A549 (cell line): ENCODE measurements around the gene PNMA1. TPM values are rescaled to one million over a fixed set of nuclear protein-coding genes. Genes with fewer than 3 reads are reported as not detected.

ENCODE experiments used
- ATAC-seq, 2 experiments: fragments of 200-7000 bp in 1 of 2; fragments of >200 bp in 1 of 2; cut with Nextera tagmentation in 1 of 2; cut with Tn5 transposase in 1 of 2; 3 replicates each; pipeline versions ENCODE4 v1.8.0 to v1.9.1; 2018 to 2020; ENCODE audit warnings: mild to moderate bottlenecking in 1 of 2, moderate library complexity in 1 of 2
- CTCF ChIA-PET: fragments of 300-600 bp; sonication (Branson Sonifier 250); formaldehyde crosslinking; extraction: SDS; loops from one replicate; lab custom pipeline; 2021; ENCODE audit warnings: antibody characterized with exemption, inconsistent platforms; lab: Yijun Ruan, JAX
- POLR2A ChIA-PET: fragments of 350-600 bp; formaldehyde crosslinking; extraction: SDS; loops from one replicate; lab custom pipeline; 2021; ENCODE audit warnings: antibody characterized with exemption, inconsistent platforms; lab: Yijun Ruan, JAX
- DNase-seq, 2 experiments: peaks; one replicate each; pipeline versions ENCODE4 v3.0.0 to v3.0.0-alpha.2; 2011 to 2016; ENCODE audit warnings: low read depth in 1 of 2, low spot score in 1 of 2
- FAIRE-seq: peaks from 2 replicates; lab custom pipeline; 2011; peaks lifted over from hg19 to GRCh38; lab: Jason Lieb, UNC
- H3K27ac ChIP-seq, 2 experiments: fragments of >200 bp; sonication (Bioruptor Twin); formaldehyde crosslinking; 3 replicates each; pipeline ENCODE4 v1.5.1; 2016 to 2017
- H3K4me1 ChIP-seq: fragments of >200 bp; sonication (Bioruptor Twin); formaldehyde crosslinking; 3 replicates; pipeline ENCODE4 v1.6.1; 2016
- H3K4me2 ChIP-seq: fragments of >200 bp; sonication (Bioruptor Twin); formaldehyde crosslinking; 3 replicates; pipeline ENCODE4 v1.6.1; 2016
- H3K4me3 ChIP-seq: fragments of >200 bp; sonication (Bioruptor Twin); formaldehyde crosslinking; 3 replicates; pipeline ENCODE4 v1.5.1; 2016
- H3K9me3 ChIP-seq: fragments of >200 bp; sonication (Bioruptor Twin); formaldehyde crosslinking; 3 replicates; pipeline ENCODE4 v1.6.1; 2016
- BCL3 ChIP-seq: fragments of >200 bp; sonication (Bioruptor Twin); formaldehyde crosslinking; IDR thresholded peaks from 3 replicates; pipeline ENCODE4 v1.6.1; 2016
- CBX2 ChIP-seq: fragments of 200-600 bp; sonication (generic); IDR thresholded peaks from 2 replicates; pipeline ENCODE4 v1.6.1; 2016; ENCODE audit warnings: low read depth, mild to moderate bottlenecking, borderline replicate concordance
- CHD2 ChIP-seq: fragments of 150-350 bp; IDR thresholded peaks from 2 replicates; pipeline ENCODE4 v1.6.1; 2014; ENCODE audit warnings: low read length; ENCODE audit not compliant: partially characterized antibody
- CTCF ChIP-seq: fragments of >200 bp; sonication (Bioruptor Twin); formaldehyde crosslinking; IDR thresholded peaks from 3 replicates; pipeline ENCODE4 v1.5.1; 2016
- EHMT2 ChIP-seq: fragments of 200-600 bp; sonication (generic); IDR thresholded peaks from 2 replicates; pipeline ENCODE4 v1.6.1; 2016; ENCODE audit warnings: antibody characterized with exemption, low read depth, mild to moderate bottlenecking, moderate library complexity
- ESRRA ChIP-seq: fragments of 150-350 bp; IDR thresholded peaks from 2 replicates; pipeline ENCODE4 v1.6.1; 2014; ENCODE audit warnings: mild to moderate bottlenecking, low read length, borderline replicate concordance
- FOSL2 ChIP-seq, 2 experiments: fragments of 450-650 bp in 1 of 2; fragments of >200 bp in 1 of 2; sonication (Bioruptor Twin) in 1 of 2; formaldehyde crosslinking; IDR thresholded peaks; 2 replicates each; pipeline versions ENCODE4 v1.5.0 to v1.6.1; 2016 to 2020; ENCODE audit warnings: mild to moderate bottlenecking in 1 of 2, moderate library complexity in 1 of 2
- GATA3 ChIP-seq: IDR thresholded peaks from 2 replicates; pipeline ENCODE4 v1.6.1; 2012; ENCODE audit warnings: borderline replicate concordance
- JUN ChIP-seq, 2 experiments: fragments of >200 bp; sonication (Bioruptor Twin); formaldehyde crosslinking; IDR thresholded peaks; 2 replicates in 1 of 2; 3 replicates in 1 of 2; pipeline ENCODE4 v1.6.1; 2016 to 2017
- JUNB ChIP-seq: fragments of >200 bp; sonication (Bioruptor Twin); formaldehyde crosslinking; IDR thresholded peaks from 2 replicates; pipeline ENCODE4 v1.6.1; 2016
- MAFK ChIP-seq: fragments of 450-650 bp; IDR thresholded peaks from 2 replicates; pipeline ENCODE4 v1.6.1; 2014; ENCODE audit not compliant: partially characterized antibody
- NPAS2 ChIP-seq: fragments of 250-450 bp; sonication (Bioruptor Pico); IDR thresholded peaks from 2 replicates; pipeline ENCODE4 v1.8.0; 2022; ENCODE audit warnings: mild to moderate bottlenecking, moderate library complexity, borderline replicate concordance
- PBX3 ChIP-seq: IDR thresholded peaks from 2 replicates; pipeline ENCODE4 v1.6.1; 2012
- RAD21 ChIP-seq, 2 experiments: fragments of >200 bp in 1 of 2; sonication (Bioruptor Twin) in 1 of 2; formaldehyde crosslinking in 1 of 2; IDR thresholded peaks in 1 of 2; conservative IDR thresholded peaks in 1 of 2; 2 replicates in 1 of 2; 3 replicates in 1 of 2; pipeline ENCODE4 v1.6.1; 2012 to 2018; ENCODE audit warnings: inconsistent platforms in 1 of 2
- REST ChIP-seq: fragments of 200-600 bp; sonication (generic); IDR thresholded peaks from 2 replicates; pipeline ENCODE4 v1.6.1; 2016; ENCODE audit warnings: antibody characterized with exemption, mild to moderate bottlenecking, moderate library complexity
- RFX5 ChIP-seq: fragments of 450-650 bp; IDR thresholded peaks from 2 replicates; pipeline ENCODE4 v1.7.1; 2014; ENCODE audit warnings: antibody characterized with exemption, mild to moderate bottlenecking, moderate library complexity
- SMC3 ChIP-seq: fragments of >200 bp; sonication (Bioruptor Twin); formaldehyde crosslinking; IDR thresholded peaks from 3 replicates; pipeline ENCODE4 v1.6.1; 2018; ENCODE audit warnings: inconsistent platforms
- ZC3H11A ChIP-seq: fragments of 450-650 bp; IDR thresholded peaks from 2 replicates; pipeline ENCODE4 v1.6.1; 2014; ENCODE audit warnings: antibody characterized with exemption, mild to moderate bottlenecking
- WGBS: methylation state at CpG from one replicate; pipeline ENCODE4 v1.1.6; 2017; ENCODE audit errors: missing lambda C conversion rate; 5-methylcytosine and 5-hydroxymethylcytosine counted together
- polyA plus RNA-seq, 4 experiments: library from polyadenylated mRNA; depleted of rRNA in 3 of 4; stranded (reverse); fragments of >200 nt; fragmentation: RNase III in 1 of 4; extraction: RNeasy Plus Mini Kit Qiagen cat#74134 plus additional on column Dnase treatment in 1 of 4; gene quantifications; 2 replicates in 3 of 4; 3 replicates in 1 of 4; pipeline ENCODE4 v1.2.3, GENCODE V29; 2011 to 2017

PNMA1 gene
- polyA plus RNA-seq, 2 of the 4 experiments (the other 2 are of a cell fraction) = 21.2 to 47.3 TPM

- TF ChIP-seq BCL3 = no peak
- TF ChIP-seq JUNB = no peak
Observed at GRCh38 chr14:73731111-73731510, 16.9 kb upstream of the PNMA1 start (continued).

GRCh38 chr14:73729556-73730265 lies 15.5 kb upstream of the PNMA1 start:
- H3K4me2 ChIP-seq = no peak overlapping the region
- ATAC-seq = peak in 1 of 2 experiments; percentile 3; a peak in 3 of 6 replicates
- H3K9me3 ChIP-seq = no peaks in the 10 kb centered on the region
- TF ChIP-seq GATA3 = no peak
- DNase-seq = no peak
- ChIA-PET POLR2A (interaction anchor here (0.7 to 1.3 kb wide), 2 partner anchors 30 to 122 kb away, joined by 3 to 4 read pairs; partner anchors contain the start of gene PTGR2), CTCF (interaction anchor here (0.6 to 16.0 kb wide), 33 partner anchors 9 to 305 kb away, joined by 3 to 210 read pairs (median 4); partner anchors contain the start of genes PNMA1 and PTGR2)
- H3K4me3 ChIP-seq = no peak overlapping the region
- 93% methylated on average over 23 of the region's 23 CpGs for WGBS
- no peak for FAIRE-seq
- H3K27ac ChIP-seq = peak overlapping the region in 1 of 2 experiments; percentile 23; a peak in 1 of 6 replicates
- peaks cover 41% of the 10 kb centered on the region for H3K4me1 ChIP-seq

GRCh38 chr14:73728717-73729330 lies 14.6 kb upstream of the PNMA1 start:
- peak; percentile 78 to 87 for DNase-seq
- Histone ChIP-seq H3K9me3 (no peaks in the 10 kb centered on the region), H3K4me1 (peaks cover 50% of the 10 kb centered on the region), H3K27ac (peak overlapping the region; percentile 42 to 76; a peak in 5 of 6 replicates), H3K4me2 (peak overlapping the region; percentile 32; the same call in 1 of the 3 replicates), H3K4me3 (no peak overlapping the region)
- FAIRE-seq = no peak
- ChIA-PET POLR2A (interaction anchor here (1.0 to 1.3 kb wide), 2 partner anchors 58 to 122 kb away, joined by 3 to 4 read pairs; partner anchors contain the start of gene PTGR2), CTCF (interaction anchor here (0.5 to 16.0 kb wide), 46 partner anchors 8 to 306 kb away, joined by 3 to 210 read pairs (median 4); partner anchors contain the start of genes PNMA1 and PTGR2)
- TF ChIP-seq CHD2 = peak; percentile 39
- peak; percentile 58; the same call in 1 of the 2 replicates for TF ChIP-seq ESRRA
- TF ChIP-seq MAFK = no peak
- TF ChIP-seq CTCF = peak; percentile 92
- peak; percentile 96 for TF ChIP-seq SMC3
- TF ChIP-seq FOSL2 (IDR thresholded peaks at IDR 0.05) = no peak
- no peak for TF ChIP-seq FOSL2 (CRISPR knock-in tag; IDR thresholded peaks at IDR 0.05)
- TF ChIP-seq RAD21 (conservative IDR thresholded peaks at IDR 0.05 in 1 of 2, IDR thresholded peaks at IDR 0.05 in 1 of 2) = peak; percentile 95 to 97
- WGBS = 22% methylated on average over 6 of the region's 6 CpGs
- ATAC-seq = peak; percentile 60 to 77; a peak in 5 of 6 replicates

GRCh38 chr14:73727166-73727565 lies 13.0 kb upstream of the PNMA1 start:
- H3K27ac ChIP-seq = peak overlapping the region in 1 of 2 experiments; percentile 81; a peak in 2 of 6 replicates
- no peak for ATAC-seq
- H3K4me1 ChIP-seq = peaks cover 61% of the 10 kb centered on the region
- H3K4me2 ChIP-seq = no peak overlapping the region
- H3K4me3 ChIP-seq = no peak overlapping the region
- WGBS = 92% methylated on average over 6 of the region's 7 CpGs
- CTCF ChIA-PET = interaction anchor here (0.6 to 16.0 kb wide), 14 partner anchors 10 to 219 kb away, joined by 3 to 210 read pairs (median 20); partner anchors contain the start of genes PNMA1 and PTGR2
- no peak for DNase-seq
- POLR2A ChIA-PET = no interaction called here
- no peak for FAIRE-seq
- no peaks in the 10 kb centered on the region for H3K9me3 ChIP-seq
- TF ChIP-seq CBX2 (no peak), ZC3H11A (no peak), BCL3 (no peak), GATA3 (no peak), RFX5 (no peak), EHMT2 (no peak), NPAS2 (no peak), REST (no peak), JUN (IDR thresholded peaks at IDR 0.05) (no peak), PBX3 (no peak)
